Activated CD8-positive, alpha-beta memory T cell treated with anti-CD3 and anti-CD28 coated beads for 36 hours (primary cell): ENCODE data around the gene GPC3. TPM values are rescaled to one million over a fixed set of nuclear protein-coding genes. Genes with fewer than 3 reads are reported as not detected.

Experiments
- CTCF ChIA-PET: fragments of 350-600 bp; sonication (Branson Sonifier 250); formaldehyde crosslinking; loops from one replicate; lab custom pipeline; 2021; ENCODE audit warnings: antibody characterized with exemption; lab: Charles Lee
- POLR2A ChIA-PET: fragments of 350-600 bp; sonication (Branson Sonifier 250); formaldehyde crosslinking; loops from one replicate; lab custom pipeline; 2021; ENCODE audit warnings: antibody characterized with exemption; lab: Charles Lee
- total RNA-seq, 2 experiments: library from RNA; stranded (reverse); gene quantifications; one replicate each; pipeline ENCODE4 v1.2.3, GENCODE V29; 2021

Gene GPC3
- total RNA-seq, 2 experiments from 2014 or later = not detected

- POLR2A ChIA-PET = no interaction called here
- CTCF ChIA-PET = no interaction called here
Measured at GRCh38 chrX:133865761-133866471, 119.5 kb downstream of the GPC3 start.

- CTCF ChIA-PET = no interaction called here
- POLR2A ChIA-PET = no interaction called here
Measured at GRCh38 chrX:133864236-133864635, 121.2 kb downstream of the GPC3 start.

- POLR2A ChIA-PET = no interaction called here
- CTCF ChIA-PET = no interaction called here
Measured at GRCh38 chrX:133859860-133860259, 125.5 kb downstream of the GPC3 start.

- ChIA-PET POLR2A (no interaction called here), CTCF (no interaction called here)
Measured at GRCh38 chrX:133859336-133859735, 126.1 kb downstream of the GPC3 start.

- CTCF ChIA-PET = no interaction called here
- POLR2A ChIA-PET = no interaction called here
Measured at GRCh38 chrX:133857640-133858269, 127.6 kb downstream of the GPC3 start.

- CTCF ChIA-PET = no interaction called here
- POLR2A ChIA-PET = no interaction called here
Measured at GRCh38 chrX:133856819-133857218, 128.6 kb downstream of the GPC3 start.

- ChIA-PET CTCF (no interaction called here), POLR2A (no interaction called here)
Measured at GRCh38 chrX:133854290-133854689, 131.1 kb downstream of the GPC3 start.

GRCh38 chrX:133852837-133853356 is 132.5 kb downstream of the GPC3 start:
- CTCF ChIA-PET = interaction anchor here (1.2 kb wide), 1 partner anchor 14 kb away, joined by 3 read pairs; no protein-coding TSS in a partner anchor
- POLR2A ChIA-PET = no interaction called here

GRCh38 chrX:133852401-133852800 is 133.0 kb downstream of the GPC3 start:
- CTCF ChIA-PET = no interaction called here

GRCh38 chrX:133850399-133850798 is 135.0 kb downstream of the GPC3 start:
- CTCF ChIA-PET = no interaction called here
- POLR2A ChIA-PET = no interaction called here

More at GRCh38 chrX:133852401-133852800, 133.0 kb downstream of the GPC3 start:
- POLR2A ChIA-PET = no interaction called here

GRCh38 chrX:133849676-133850075 is 135.7 kb downstream of the GPC3 start:
- CTCF ChIA-PET = no interaction called here
- POLR2A ChIA-PET = no interaction called here

GRCh38 chrX:133847340-133847994 is 137.9 kb downstream of the GPC3 start:
- ChIA-PET POLR2A (no interaction called here), CTCF (no interaction called here)

- CTCF ChIA-PET = no interaction called here
- POLR2A ChIA-PET = no interaction called here
Measured at GRCh38 chrX:133846311-133846710, 139.1 kb downstream of the GPC3 start.

GRCh38 chrX:133840415-133840814 is 145.0 kb downstream of the GPC3 start:
- ChIA-PET CTCF (no interaction called here), POLR2A (no interaction called here)

- POLR2A ChIA-PET = no interaction called here
- CTCF ChIA-PET = interaction anchor here (0.7 kb wide), 1 partner anchor 14 kb away, joined by 3 read pairs; no protein-coding TSS in a partner anchor
Measured at GRCh38 chrX:133838761-133839676, 146.4 kb downstream of the GPC3 start.

- POLR2A ChIA-PET = no interaction called here
- CTCF ChIA-PET = no interaction called here
Measured at GRCh38 chrX:133837091-133837490, 148.3 kb downstream of the GPC3 start.

GRCh38 chrX:133836561-133836960 is 148.8 kb downstream of the GPC3 start:
- ChIA-PET CTCF (no interaction called here), POLR2A (no interaction called here)

GRCh38 chrX:133834771-133835170 is 150.6 kb downstream of the GPC3 start:
- ChIA-PET CTCF (no interaction called here), POLR2A (no interaction called here)

GRCh38 chrX:133819546-133819945 is 165.8 kb downstream of the GPC3 start:
- ChIA-PET POLR2A (no interaction called here), CTCF (no interaction called here)
